RWPE2 (cell line): Measurements from ENCODE around the gene SIX3.

ENCODE experiments used
- ATAC-seq: fragments of 200-7000 bp; cut with Tn5 transposase; 3 replicates; pipeline ENCODE4 v1.9.1; 2021; ENCODE audit warnings: low read depth
- DNase-seq: peaks from one replicate; pipeline ENCODE4 v3.0.0-alpha.2; 2020; ENCODE audit warnings: low spot score
- H3K27ac ChIP-seq: fragments of 450-650 bp; 2 replicates; pipeline ENCODE4 v1.5.1; 2017; ENCODE audit warnings: mild to moderate bottlenecking; ENCODE audit not compliant: poor library complexity, severe bottlenecking
- H3K27me3 ChIP-seq: fragments of 250-450 bp; sonication (Bioruptor Pico); 2 replicates; pipeline ENCODE4 v1.5.1; 2021; ENCODE audit warnings: mild to moderate bottlenecking, moderate library complexity; ENCODE audit not compliant: insufficient read depth, poor library complexity, severe bottlenecking
- H3K36me3 ChIP-seq: fragments of 250-450 bp; sonication (Bioruptor Pico); 2 replicates; pipeline ENCODE4 v1.5.1; 2020; ENCODE audit warnings: low read depth, mild to moderate bottlenecking, moderate library complexity
- H3K4me1 ChIP-seq: fragments of 250-450 bp; sonication (Bioruptor Pico); 2 replicates; pipeline ENCODE4 v1.5.1; 2021; ENCODE audit warnings: mild to moderate bottlenecking, moderate library complexity; ENCODE audit not compliant: insufficient read depth, poor library complexity, severe bottlenecking
- H3K4me3 ChIP-seq: fragments of 250-450 bp; sonication (Bioruptor Pico); 2 replicates; pipeline ENCODE4 v1.5.1; 2021; ENCODE audit warnings: mild to moderate bottlenecking, moderate library complexity; ENCODE audit not compliant: severe bottlenecking
- H3K9me3 ChIP-seq: fragments of 250-450 bp; sonication (Bioruptor Pico); 2 replicates; pipeline ENCODE4 v1.5.1; 2021; ENCODE audit warnings: mild to moderate bottlenecking, moderate library complexity; ENCODE audit not compliant: severe bottlenecking
- TF ChIP-seq, protein P1 (sequence below): fragments of 450-650 bp; IDR thresholded peaks from one replicate; pipeline ENCODE4 v1.5.1; 2017; ENCODE audit warnings: mild to moderate bottlenecking, moderate library complexity; ENCODE audit not compliant: poor library complexity, severe bottlenecking

The SIX3 gene

DNA sequence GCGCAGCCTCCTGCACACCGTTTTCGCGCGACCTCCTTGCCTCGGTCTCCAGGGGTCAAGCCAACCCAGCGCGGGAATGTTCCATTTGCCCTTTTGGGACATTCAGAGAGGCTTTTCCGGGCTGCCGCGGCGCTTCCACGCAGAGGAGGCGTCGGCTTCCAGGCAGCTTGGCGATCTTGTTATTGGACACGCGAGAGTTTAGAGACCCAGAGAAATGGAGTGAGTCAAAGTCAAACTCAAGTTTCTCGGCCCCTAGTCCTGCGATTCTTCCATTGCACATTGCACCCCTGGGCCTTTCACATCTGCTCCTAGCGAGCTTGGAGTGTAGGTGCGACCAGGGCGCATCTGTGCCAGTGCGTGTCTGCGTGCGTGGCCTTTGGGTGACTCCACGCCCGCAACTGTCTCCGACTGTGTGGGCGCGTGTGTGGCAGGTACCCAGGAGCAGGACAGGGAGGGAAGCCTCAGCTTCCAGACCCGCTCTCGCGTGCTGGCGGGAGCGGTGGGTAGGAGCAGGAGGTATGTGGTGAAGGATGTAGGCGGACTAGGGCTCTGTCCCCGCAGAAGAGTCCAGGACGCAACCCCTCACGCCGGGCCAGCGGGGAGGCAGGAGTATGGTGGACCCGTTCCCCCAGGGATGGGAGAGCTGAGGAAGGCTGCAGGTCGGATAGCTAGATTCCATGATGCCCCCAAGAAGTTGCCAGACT is 13.5 kb downstream of the SIX3 start:
- ATAC-seq = peak; percentile 3; the same call in 1 of the 3 replicates
- H3K4me3 ChIP-seq = peak overlapping the region; percentile 14
- TF ChIP-seq, protein P1, sequence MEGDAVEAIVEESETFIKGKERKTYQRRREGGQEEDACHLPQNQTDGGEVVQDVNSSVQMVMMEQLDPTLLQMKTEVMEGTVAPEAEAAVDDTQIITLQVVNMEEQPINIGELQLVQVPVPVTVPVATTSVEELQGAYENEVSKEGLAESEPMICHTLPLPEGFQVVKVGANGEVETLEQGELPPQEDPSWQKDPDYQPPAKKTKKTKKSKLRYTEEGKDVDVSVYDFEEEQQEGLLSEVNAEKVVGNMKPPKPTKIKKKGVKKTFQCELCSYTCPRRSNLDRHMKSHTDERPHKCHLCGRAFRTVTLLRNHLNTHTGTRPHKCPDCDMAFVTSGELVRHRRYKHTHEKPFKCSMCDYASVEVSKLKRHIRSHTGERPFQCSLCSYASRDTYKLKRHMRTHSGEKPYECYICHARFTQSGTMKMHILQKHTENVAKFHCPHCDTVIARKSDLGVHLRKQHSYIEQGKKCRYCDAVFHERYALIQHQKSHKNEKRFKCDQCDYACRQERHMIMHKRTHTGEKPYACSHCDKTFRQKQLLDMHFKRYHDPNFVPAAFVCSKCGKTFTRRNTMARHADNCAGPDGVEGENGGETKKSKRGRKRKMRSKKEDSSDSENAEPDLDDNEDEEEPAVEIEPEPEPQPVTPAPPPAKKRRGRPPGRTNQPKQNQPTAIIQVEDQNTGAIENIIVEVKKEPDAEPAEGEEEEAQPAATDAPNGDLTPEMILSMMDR = no peak
- no peaks in the 10 kb centered on the region for H3K9me3 ChIP-seq
- H3K36me3 ChIP-seq = no peaks in the 10 kb centered on the region
- no peak for DNase-seq
- peaks cover 9% of the 10 kb centered on the region for H3K4me1 ChIP-seq
- H3K27ac ChIP-seq = no peak overlapping the region
- peaks cover 44% of the 10 kb centered on the region for H3K27me3 ChIP-seq

DNA sequence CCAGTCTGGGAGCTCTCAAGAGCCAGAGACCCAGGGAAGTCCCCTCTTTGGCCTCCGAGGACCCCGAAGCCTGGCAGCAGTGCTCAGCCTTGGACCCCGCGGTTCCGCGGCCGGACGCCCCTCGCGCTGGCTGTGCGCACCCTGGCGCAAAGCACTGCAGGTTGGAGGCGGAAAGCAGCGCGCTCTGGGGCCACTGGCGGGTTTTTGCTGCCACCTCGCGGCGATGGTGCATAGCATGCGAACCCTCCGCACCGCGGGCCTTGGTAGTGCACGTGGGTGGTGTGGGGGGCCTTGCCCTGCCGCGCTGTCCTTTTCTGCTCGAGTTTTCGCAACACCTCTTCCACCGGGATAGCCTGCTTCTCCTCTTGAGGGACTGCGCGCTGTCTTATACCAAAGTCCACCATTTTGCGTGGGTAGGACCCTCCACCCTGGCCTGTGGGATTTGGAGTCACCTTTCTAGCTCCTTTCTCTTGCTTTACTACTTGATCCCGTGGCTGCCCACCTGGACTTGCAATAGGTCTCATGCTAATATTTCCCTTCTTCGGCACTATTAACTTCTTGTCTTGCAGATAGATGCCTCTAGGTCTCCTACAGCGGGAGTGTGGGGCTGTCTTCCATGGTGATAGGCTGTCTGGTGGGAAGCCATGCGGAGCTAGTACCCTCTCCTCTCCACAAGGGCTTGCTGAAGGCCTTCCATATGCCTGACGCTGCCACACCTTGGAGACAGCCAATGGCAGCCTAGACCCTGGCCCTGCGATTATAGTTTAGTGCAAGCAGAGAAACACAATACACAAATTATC is 14.3 kb downstream of the SIX3 start:
- ATAC-seq (peak; percentile 71), DNase-seq (no peak)
- no peaks in the 10 kb centered on the region for H3K9me3 ChIP-seq
- H3K4me1 ChIP-seq = peaks cover 9% of the 10 kb centered on the region
- TF ChIP-seq, protein P1 = peak; percentile 93
- no peaks in the 10 kb centered on the region for H3K36me3 ChIP-seq
- H3K27ac ChIP-seq = no peak overlapping the region
- H3K27me3 ChIP-seq = peaks cover 44% of the 10 kb centered on the region
- H3K4me3 ChIP-seq = peak overlapping the region; percentile 14

DNA sequence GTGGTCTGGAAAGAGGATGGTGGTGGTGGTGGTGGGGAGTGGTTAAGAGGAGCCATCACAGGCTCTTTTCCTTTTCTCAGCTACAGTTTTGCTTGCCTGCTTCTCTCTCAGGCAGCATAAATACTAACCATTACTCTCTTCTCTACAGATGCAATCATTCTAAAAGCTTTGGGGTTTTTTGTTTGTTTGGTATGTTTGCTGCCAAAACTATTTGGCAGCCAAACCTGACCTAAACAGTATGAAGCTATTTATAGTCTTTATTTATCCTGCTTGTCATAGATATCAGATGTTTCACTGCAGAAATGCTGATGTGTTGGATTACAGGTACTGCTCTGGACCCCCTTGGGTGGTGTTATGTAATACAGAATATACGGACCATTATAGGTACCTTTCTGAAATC is 15.3 kb downstream of the SIX3 start:
- Histone ChIP-seq H3K4me1 (peaks cover 9% of the 10 kb centered on the region), H3K27ac (no peak overlapping the region), H3K4me3 (no peak overlapping the region), H3K27me3 (peaks cover 37% of the 10 kb centered on the region), H3K9me3 (no peaks in the 10 kb centered on the region), H3K36me3 (no peaks in the 10 kb centered on the region)
- DNase-seq (no peak), ATAC-seq (no peak)
- TF ChIP-seq, protein P1 = no peak

DNA sequence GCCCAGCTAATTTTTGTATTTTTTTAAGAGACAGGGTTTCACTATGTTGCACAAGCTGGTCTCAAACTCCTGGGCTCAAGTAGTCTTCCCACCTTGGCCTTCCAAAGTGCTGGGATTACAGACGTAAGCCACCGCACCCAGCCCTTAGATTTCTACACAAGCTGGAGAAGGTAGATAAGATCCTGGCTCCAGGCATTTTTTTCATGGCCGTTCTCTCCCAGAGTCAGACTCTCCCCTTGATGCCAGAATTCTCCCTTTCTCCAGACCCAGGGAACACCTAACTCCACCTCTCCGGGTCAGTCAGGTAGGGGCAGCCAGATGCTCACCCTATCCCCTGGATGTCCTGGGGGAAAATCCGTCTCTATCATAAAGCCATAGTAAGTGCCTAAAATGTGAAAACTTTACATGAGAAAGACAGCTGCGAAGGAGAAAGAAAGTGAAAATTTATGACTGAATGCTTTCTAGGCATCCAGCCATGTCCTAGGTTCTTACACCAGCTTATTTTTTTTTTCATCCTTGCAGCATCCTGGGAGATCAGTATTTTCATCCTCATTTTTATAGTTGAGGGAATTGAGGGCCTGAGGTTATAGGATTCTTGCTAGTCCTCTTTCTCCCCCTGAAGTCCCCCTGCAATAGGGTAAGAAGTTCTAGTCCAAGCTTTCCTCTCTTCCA is 16.3 kb downstream of the SIX3 start:
- peaks cover 28% of the 10 kb centered on the region for H3K27me3 ChIP-seq
- ATAC-seq (no peak), DNase-seq (no peak)
- no peak overlapping the region for H3K27ac ChIP-seq
- TF ChIP-seq, protein P1 = no peak
- H3K36me3 ChIP-seq = no peaks in the 10 kb centered on the region
- H3K9me3 ChIP-seq = no peaks in the 10 kb centered on the region
- no peak overlapping the region for H3K4me3 ChIP-seq
- peaks cover 9% of the 10 kb centered on the region for H3K4me1 ChIP-seq
